GM19240 (cell line): ENCODE measurements around the gene NRF1.

ENCODE experiments used
- DNase-seq: peaks from one replicate; pipeline ENCODE4 v3.0.0; 2011; ENCODE audit warnings: low spot score; ENCODE audit not compliant: insufficient read length

Gene NRF1

GRCh38 chr7:129680400-129680799, 68.9 kb downstream of the NRF1 start:
- DNase-seq: no peak

- DNase-seq: no peak
These were observed 73.3 kb downstream of the NRF1 start for GRCh38 chr7:129684777-129685176.

GRCh38 chr7:129686063-129686462, 74.5 kb downstream of the NRF1 start:
- DNase-seq: no peak

GRCh38 chr7:129688503-129689222, 77.1 kb downstream of the NRF1 start:
- DNase-seq: no peak

DNA sequence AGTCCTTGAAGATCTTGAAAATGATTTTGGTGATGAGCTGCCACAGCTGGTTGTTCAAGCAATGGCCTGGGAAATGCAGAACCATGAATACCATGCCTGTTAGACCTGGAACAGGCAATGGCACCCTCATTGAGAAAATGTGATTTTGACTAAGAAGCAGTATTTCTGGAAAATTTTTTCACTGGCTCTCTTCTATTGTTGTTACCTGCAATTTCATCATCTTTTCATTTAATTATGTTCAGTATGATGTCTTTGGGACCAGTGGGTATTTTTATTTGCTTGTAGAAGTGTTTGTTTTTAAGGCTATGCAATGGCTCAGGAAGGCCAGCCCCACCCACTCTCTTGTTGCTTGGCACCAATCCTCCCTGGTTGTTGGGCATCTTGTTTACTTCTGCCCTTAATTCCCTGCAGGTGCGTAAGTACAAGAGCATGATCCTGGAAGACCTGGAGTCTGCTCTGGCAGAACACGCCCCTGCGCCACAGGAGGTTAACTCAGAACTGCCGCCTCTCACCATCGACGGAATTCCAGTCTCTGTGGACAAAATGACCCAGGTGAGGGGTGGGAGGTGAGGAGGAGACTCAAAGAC, 78.6 kb downstream of the NRF1 start:
- no peak for DNase-seq

GRCh38 chr7:129690701-129691100, 79.2 kb downstream of the NRF1 start:
- no peak for DNase-seq

DNA sequence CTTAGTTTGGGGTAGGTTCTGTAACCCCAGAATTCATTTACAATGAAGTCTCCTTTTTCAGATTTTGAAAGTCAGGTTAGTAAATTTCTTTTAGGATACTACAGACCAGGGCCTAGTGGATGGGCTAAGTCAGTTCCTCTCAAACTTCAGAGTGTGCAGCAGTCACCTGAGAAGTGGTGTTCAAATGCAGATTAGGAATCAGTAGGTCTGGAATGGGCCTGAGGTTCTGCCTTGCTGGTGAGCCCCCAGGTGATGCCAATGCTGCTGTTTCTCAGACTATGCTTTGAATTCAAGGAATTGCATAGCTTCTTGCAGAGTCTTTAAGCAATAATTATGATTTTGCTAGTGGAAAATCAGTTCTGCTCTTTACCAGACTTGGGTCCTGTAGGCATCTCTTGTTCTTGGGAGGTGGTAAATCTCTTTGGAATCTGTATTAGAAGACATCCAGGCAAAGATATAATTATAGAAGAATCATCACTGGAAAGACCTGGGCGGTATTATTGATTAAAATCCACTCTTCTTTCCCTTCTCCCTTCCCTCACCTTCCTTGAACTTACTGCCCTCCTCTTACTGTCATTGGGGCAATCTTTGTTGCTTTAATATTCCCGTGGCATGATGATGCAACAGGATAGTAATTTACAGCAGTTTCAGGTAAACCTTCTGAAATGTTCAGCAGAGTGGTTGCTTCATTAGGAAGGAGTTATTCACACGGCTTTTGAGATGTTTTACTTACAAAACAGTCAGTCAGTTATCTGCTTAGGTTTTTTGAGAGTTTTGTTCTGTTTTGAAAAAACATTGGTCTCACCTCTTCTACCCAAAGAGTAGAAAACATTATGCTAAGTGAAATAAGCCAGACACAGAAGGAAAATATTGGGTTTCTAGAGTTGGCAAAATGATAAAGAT, 87.2 kb downstream of the NRF1 start:
- DNase-seq: no peak

DNA sequence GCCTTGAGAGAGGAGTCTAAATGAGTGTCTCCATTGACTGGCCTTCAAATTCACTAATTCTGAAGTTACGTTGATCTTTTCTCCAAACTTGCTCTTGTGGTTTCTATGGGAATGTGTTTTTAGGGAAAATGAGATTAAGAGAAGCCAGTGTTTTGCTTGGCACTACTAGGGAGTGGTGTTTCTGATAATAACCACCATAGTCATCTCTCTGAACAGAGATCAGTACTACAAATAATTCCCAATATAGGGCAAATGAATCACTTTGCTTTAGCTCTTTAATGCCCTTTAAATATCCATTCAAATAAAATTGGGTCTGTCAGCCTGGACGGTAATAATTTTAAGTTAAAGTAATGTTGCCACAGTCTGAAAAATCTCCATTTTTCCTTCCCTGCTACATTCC, 90.8 kb downstream of the NRF1 start:
- DNase-seq: no peak

- DNase-seq: no peak
These were observed 91.3 kb downstream of the NRF1 start for GRCh38 chr7:129702761-129703338.

DNA sequence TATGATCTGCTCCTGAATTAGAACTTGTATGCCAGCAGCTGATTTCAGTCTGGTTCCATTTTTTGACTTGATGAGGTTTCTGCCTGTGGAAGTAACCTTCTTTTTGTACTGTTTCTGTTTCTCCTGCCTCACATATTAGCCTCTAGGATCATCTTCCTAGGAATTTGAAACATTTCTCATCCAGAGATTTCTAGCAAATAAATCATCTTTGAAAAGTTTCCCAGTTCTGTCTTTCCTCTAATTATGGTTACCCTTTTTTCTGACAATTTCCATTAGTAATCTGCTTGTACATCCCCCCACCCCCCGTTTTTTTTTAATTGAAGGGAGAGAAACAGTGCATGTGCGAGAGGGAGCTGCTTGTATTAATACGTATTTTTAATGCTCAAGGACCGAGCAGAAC, 92.2 kb downstream of the NRF1 start:
- DNase-seq: no peak

GRCh38 chr7:129707910-129708499, 96.5 kb downstream of the NRF1 start:
- DNase-seq: no peak

- no peak for DNase-seq
These were observed 102.0 kb downstream of the NRF1 start for GRCh38 chr7:129713544-129713943.

DNA sequence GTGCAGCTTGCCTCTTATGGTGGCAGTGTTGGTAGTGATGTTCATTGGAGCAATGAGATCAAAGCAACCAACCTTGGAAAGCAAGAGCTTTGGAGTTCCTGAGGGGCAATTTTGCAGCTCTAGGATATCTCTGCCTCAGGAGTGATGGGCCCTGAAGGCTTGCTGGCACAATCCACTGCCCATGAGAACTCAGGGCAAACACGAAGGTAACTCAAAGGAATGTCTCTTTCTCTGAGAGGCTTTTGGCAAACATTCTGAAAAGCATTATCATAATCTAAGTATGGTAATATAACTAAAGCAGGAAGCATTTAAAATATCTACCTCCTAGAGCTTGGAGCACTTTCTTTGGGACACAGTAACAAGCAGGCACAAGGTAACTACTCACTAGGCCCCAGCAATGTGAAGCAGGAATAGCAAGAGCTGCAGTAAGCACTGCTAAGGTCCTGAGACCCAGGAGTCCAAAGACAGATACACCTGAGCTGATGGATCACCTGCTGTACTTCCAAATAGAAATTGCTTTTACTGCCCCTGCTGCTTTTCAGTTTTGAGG, 103.1 kb downstream of the NRF1 start:
- DNase-seq: no peak

- DNase-seq: no peak
These were observed 108.6 kb downstream of the NRF1 start for GRCh38 chr7:129719980-129720732.

- no peak for DNase-seq
These were observed 109.5 kb downstream of the NRF1 start for GRCh38 chr7:129721068-129721467.

DNA sequence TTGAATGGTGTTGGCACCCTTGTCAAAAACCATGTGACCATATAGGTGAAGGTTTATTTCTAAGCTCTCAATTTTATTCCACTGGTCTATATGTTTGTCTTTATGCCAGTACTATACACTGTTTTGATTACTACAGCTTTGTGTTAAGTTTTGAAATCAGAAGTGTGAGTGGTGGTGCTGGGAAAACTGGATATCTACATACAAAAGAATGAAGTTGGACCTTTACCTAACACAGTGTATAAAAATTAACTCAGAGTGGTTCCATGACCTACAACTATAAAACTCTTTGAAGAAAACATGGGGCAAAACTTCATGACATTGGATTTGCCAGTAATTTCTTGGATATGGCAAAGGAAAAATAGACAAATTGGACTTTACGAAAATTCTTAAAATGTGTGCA, 112.2 kb downstream of the NRF1 start:
- no peak for DNase-seq

GRCh38 chr7:129724796-129725195, 113.3 kb downstream of the NRF1 start:
- no peak for DNase-seq

GRCh38 chr7:129728875-129729467, 117.5 kb downstream of the NRF1 start:
- no peak for DNase-seq

GRCh38 chr7:129729511-129729910, 118.0 kb downstream of the NRF1 start:
- no peak for DNase-seq

- DNase-seq: no peak
These were observed 118.6 kb downstream of the NRF1 start for GRCh38 chr7:129730159-129730558.
